ENCODE results near the gene TMIE. TPM values are rescaled to one million over a fixed set of nuclear protein-coding genes. Genes with fewer than 3 reads are reported as not detected.

TMIE gene
- total and polyA plus RNA-seq, 2 of the 8 experiments (the other 6 are each of a cell fraction or from before 2014, with no cell fraction given) = 0.45 to 0.67 TPM

- Histone ChIP-seq H3K79me2 (ENCODE audit: control insufficient read depth in 1 of 2, insufficient read depth in 2 of 2, low read length in 2 of 2) (no peaks in the 10 kb centered on the region), H4K8ac (ENCODE audit: extremely low read depth, insufficient read depth, low read length) (no peak overlapping the region), H2BK120ac (replicated peaks; ENCODE audit: low read depth, low read length) (no peak overlapping the region), H2BK15ac (ENCODE audit: low read length) (no peak overlapping the region), H2BK12ac (ENCODE audit: low read depth, low read length) (no peak overlapping the region), H4K5ac (ENCODE audit: insufficient read length, low read depth, low read length) (no peak overlapping the region), H3K4me3 (ENCODE audit: extremely low read depth in 1 of 4, insufficient read depth in 2 of 4, low read depth in 3 of 4, low read length in 4 of 4) (no peak overlapping the region), H3K56ac (replicated peaks; ENCODE audit: insufficient read length, low read depth, low read length) (no peak overlapping the region), H3K27me3 (replicated peaks in 1 of 4; ENCODE audit: control insufficient read depth in 3 of 4, extremely low read depth in 1 of 4, insufficient read depth in 3 of 4, low read length in 3 of 4) (no peaks in the 10 kb centered on the region), H3K4ac (replicated peaks; ENCODE audit: insufficient read length, low read depth, low read length) (no peak overlapping the region), H3K23me2 (ENCODE audit: low read depth, low read length) (no peaks in the 10 kb centered on the region), H3K79me1 (ENCODE audit: low read depth, low read length) (no peaks in the 10 kb centered on the region), H3K9me3 (ENCODE audit: insufficient read depth in 2 of 2, low read depth in 1 of 2, low read length in 1 of 2) (no peaks in the 10 kb centered on the region), H3K4me2 (ENCODE audit: insufficient read depth in 1 of 2, low read depth in 2 of 2, low read length in 2 of 2) (no peak overlapping the region), H4K20me1 (replicated peaks in 1 of 2; ENCODE audit: control insufficient read depth in 1 of 2, insufficient read depth in 2 of 2, low read length in 2 of 2) (peaks cover 0 to 1% of the 10 kb centered on the region in 2 experiments), H3K23ac (ENCODE audit: insufficient read length) (no peak overlapping the region), H2BK20ac (ENCODE audit: low read length) (no peak overlapping the region), H2AK5ac (ENCODE audit: low read depth, low read length) (no peak overlapping the region), H3K27ac (ENCODE audit: low read depth, low read length) (no peak overlapping the region), H3K14ac (ENCODE audit: insufficient read length) (no peak overlapping the region), H3K18ac (ENCODE audit: extremely low read depth, low read length) (no peak overlapping the region), H2BK5ac (ENCODE audit: low read depth, low read length) (no peak overlapping the region), H2AFZ (ENCODE audit: low read length) (no peak overlapping the region), H3K9ac (replicated peaks in 1 of 4; ENCODE audit: extremely low read depth in 1 of 4, low read depth in 3 of 4, low read length in 3 of 4) (no peak overlapping the region), H3K36me3 (ENCODE audit: control insufficient read depth in 2 of 4, insufficient read depth in 4 of 4, low read length in 3 of 4) (no peaks in the 10 kb centered on the region), H3K4me1 (replicated peaks in 1 of 4; ENCODE audit: control insufficient read depth in 3 of 4, insufficient read depth in 4 of 4, low read length in 3 of 4) (peaks cover 0 to 5% (median 0%) of the 10 kb centered on the region in 4 experiments; a peak in 2 of 7 replicates), H4K91ac (replicated peaks; ENCODE audit: insufficient read length, low read length) (no peak overlapping the region)
- ChIA-PET CTCF (ENCODE audit: partially characterized antibody) (interaction anchor here (1.2 kb wide), 1 partner anchor 115 kb away, joined by 3 read pairs; no protein-coding TSS in a partner anchor), POLR2A (ENCODE audit: partially characterized antibody) (no interaction called here)
- TF ChIP-seq TAF1 (IDR thresholded peaks at IDR 0.05; ENCODE audit: low read depth, low read length) = no peak
- TF ChIP-seq HDAC6 (IDR thresholded peaks at IDR 0.05; ENCODE audit: low read depth, low read length) = no peak
- TF ChIP-seq SP2 (IDR thresholded peaks at IDR 0.05; ENCODE audit: low read length) = no peak
- TF ChIP-seq CBX8 (IDR thresholded peaks at IDR 0.05; ENCODE audit: borderline replicate concordance, low read depth, low read length) = no peak
- DNase-seq (ENCODE audit: low read depth in 1 of 2, low spot score in 2 of 2) = no peak
- 95% methylated on average over 2 of the region's 2 CpGs; no CpG with 5 or more reads in 1 of the 2 experiments for WGBS, 2 experiments (ENCODE audit: extremely low coverage in 1 of 2, insufficient coverage in 1 of 2, insufficient read length in 1 of 2, insufficient replicate concordance in 2 of 2, low coverage in 1 of 2, low lambda C conversion rate in 2 of 2, missing lambda C conversion rate in 1 of 2)
- FAIRE-seq = no peak
Measured at GRCh38 chr3:46730819-46731218, 29.6 kb downstream of the TMIE start.
